Activated T-helper 1 cell treated with anti-CD3 and anti-CD28 coated beads, Interleukin-12 subunit alpha, Interleukin-12 subunit beta, Interleukin-2, Interleukin-4 antibody, amounts not matched to agents 30 ng/mL and 10 ng/mL and 1 ng/mL, durations not matched to agents 14 hours and 24 hours and 36 hours (primary cell): ENCODE measurements around the gene RTN4RL1. TPM values are rescaled to one million over a fixed set of nuclear protein-coding genes. Genes with fewer than 3 reads are reported as not detected.
"Not testable (repeated sequence)": the region's sequence is repeated elsewhere in the genome, so short reads cannot be mapped to it uniquely, and the experiment has no call there.

ENCODE experiments used
- DNase-seq: peaks from one replicate; pipeline ENCODE4 v3.0.0; 2021; ENCODE audit warnings: low spot score
- H3K27ac Mint-ChIP-seq: one replicate; pipeline ENCODE4 v1.8.0; 2021; ENCODE audit warnings: mild to moderate bottlenecking, mixed read lengths
- H3K27me3 Mint-ChIP-seq: one replicate; pipeline ENCODE4 v1.8.0; 2022; ENCODE audit warnings: mild to moderate bottlenecking, moderate library complexity, mixed read lengths; ENCODE audit not compliant: insufficient read depth
- H3K36me3 Mint-ChIP-seq: one replicate; pipeline ENCODE4 v1.8.0; 2021; ENCODE audit warnings: low read depth, mixed read lengths
- H3K4me1 Mint-ChIP-seq: one replicate; pipeline ENCODE4 v1.8.0; 2021; ENCODE audit warnings: low read depth, mixed read lengths
- H3K4me3 Mint-ChIP-seq: one replicate; pipeline ENCODE4 v1.8.0; 2021; ENCODE audit warnings: mild to moderate bottlenecking, moderate library complexity, mixed read lengths
- H3K9me3 Mint-ChIP-seq: one replicate; pipeline ENCODE4 v1.8.0; 2021; ENCODE audit warnings: mixed read lengths
- intact Hi-C: fragments of 100-400 bp; cut with micrococcal nuclease; formaldehyde crosslinking; loops from one replicate; pipeline ENCODE4 v1.15.1; 2024
- total RNA-seq: library from RNA; stranded (reverse); gene quantifications from 2 replicates; pipeline ENCODE4 v1.2.3, GENCODE V29; 2022

The RTN4RL1 gene
- total RNA-seq, 1 donor from 2014 or later = 1.0 TPM

DNA sequence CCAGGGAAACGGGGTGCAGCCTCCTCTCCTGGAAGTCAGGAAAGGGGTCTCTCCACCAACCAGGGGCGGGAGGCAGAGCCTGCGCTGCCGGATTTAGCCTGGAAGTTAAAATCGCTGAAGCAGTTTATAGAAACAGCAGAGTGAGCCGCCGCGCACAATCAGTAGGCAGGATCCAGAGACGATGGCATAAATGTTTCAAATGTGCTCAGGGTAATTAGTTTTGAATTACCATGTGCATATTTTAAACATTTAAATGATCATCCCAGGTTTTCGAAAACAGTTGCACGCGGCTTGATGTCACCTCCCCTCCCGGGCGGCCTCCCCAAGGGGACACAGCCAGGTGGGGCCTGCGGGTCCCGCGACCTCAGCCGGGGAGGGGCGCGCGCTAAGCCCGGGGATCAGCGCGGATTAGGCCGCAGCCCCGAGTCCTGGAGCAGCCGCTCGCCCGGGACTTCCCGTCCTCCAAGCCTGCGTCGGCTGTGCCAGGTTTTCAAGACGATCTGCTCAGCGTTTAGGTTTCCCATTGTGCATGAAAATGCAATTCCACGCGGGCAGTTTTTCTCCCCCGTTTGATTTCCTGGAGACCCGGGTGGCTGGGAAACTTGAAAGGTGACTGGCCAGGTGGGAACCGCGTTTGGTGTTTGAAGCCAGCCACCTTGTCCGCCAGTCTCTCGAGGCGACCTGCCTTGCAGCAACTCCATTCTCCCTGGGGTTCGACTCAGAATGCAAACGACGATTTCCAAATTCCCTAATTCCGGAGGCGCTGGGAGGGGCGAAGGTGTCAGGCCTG lies 117.0 kb downstream of the RTN4RL1 start:
- Mint-ChIP-seq H3K27ac (no peak overlapping the region), H3K27me3 (peaks cover 62% of the 10 kb centered on the region), H3K4me1 (no peaks in the 10 kb centered on the region), H3K4me3 (peak overlapping the region; percentile 50), H3K9me3 (no peaks in the 10 kb centered on the region), H3K36me3 (no peaks in the 10 kb centered on the region)
- intact Hi-C loops = loop anchor here (1.0 to 10.0 kb wide), 5 partner anchors 117 to 447 kb away; partner anchors contain the start of genes DPH1, OVCA2 and RTN4RL1
- peak; percentile 7 for DNase-seq

GRCh38 chr17:1907216-1907631 lies 117.9 kb downstream of the RTN4RL1 start:
- Mint-ChIP-seq H3K36me3 (no peaks in the 10 kb centered on the region), H3K4me1 (no peaks in the 10 kb centered on the region), H3K27ac (no peak overlapping the region), H3K9me3 (no peaks in the 10 kb centered on the region), H3K4me3 (no peak overlapping the region), H3K27me3 (peaks cover 59% of the 10 kb centered on the region)
- no peak for DNase-seq
- intact Hi-C loops = loop anchor here (10.0 kb wide), 2 partner anchors 358 to 448 kb away; no protein-coding TSS in a partner anchor

DNA sequence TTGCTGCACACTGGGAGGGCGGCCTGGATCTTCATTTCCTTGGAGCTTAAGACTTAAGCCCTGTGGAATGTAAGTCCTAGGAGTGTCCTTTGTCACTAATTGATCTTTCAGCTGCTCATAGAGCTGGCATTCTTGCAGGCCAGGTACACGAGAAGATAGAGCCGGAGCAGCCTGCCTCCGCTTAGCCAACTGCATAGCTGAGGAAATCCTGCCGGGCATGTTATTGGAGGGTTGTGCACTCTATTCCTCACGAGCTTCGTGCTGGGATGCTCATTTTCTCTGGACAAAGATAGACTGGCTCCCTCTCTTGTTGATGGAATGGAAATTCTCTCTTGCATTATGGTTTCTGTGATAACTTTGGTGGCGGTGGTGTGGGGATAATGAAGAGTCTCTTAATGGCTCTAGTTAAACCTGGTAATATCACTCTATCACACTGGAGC lies 118.5 kb downstream of the RTN4RL1 start:
- Mint-ChIP-seq H3K9me3 (no peaks in the 10 kb centered on the region), H3K36me3 (no peaks in the 10 kb centered on the region), H3K4me1 (no peaks in the 10 kb centered on the region), H3K27me3 (peaks cover 55% of the 10 kb centered on the region), H3K27ac (no peak overlapping the region), H3K4me3 (no peak overlapping the region)
- intact Hi-C loops = loop anchor here (10.0 kb wide), 2 partner anchors 358 to 448 kb away; no protein-coding TSS in a partner anchor
- no peak for DNase-seq

DNA sequence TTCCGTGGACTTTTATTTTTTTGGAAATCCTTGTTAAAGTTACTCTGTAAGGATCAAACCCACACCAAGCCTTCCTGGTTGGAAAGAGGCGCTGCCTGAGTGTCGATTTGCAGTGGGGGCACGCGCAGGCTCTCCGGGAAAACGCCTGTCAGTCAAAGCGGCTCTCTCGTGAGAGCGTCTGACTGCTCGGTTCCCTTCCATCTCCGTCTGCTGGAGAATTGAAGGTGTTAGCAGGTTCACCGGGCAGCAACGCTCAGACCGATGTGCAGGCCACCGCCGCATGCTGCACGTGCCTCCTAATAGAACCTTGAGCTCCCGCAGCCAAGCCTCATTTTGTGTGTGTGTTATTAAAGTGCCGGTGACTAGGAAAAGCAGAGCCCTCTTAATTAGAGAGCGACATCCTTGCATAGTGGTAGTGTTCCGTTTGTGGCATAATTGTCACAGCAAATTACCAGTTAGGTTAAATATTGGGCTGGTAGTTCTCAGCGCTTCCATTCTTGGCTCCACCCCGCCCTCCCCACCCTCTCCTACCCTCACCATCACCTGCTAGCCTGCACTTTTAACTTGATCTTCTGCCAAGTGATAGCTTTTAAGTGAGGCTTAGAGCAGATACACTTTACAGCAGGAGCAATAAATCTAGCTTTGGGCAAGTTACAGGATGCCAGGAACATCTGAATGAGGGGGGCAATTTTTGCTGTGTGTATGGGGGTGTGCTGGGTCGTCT lies 119.8 kb downstream of the RTN4RL1 start:
- H3K4me3 Mint-ChIP-seq = no peak overlapping the region
- peaks cover 51% of the 10 kb centered on the region for H3K27me3 Mint-ChIP-seq
- no peaks in the 10 kb centered on the region for H3K9me3 Mint-ChIP-seq
- H3K36me3 Mint-ChIP-seq = no peaks in the 10 kb centered on the region
- no peaks in the 10 kb centered on the region for H3K4me1 Mint-ChIP-seq
- no peak for DNase-seq
- intact Hi-C loops = loop anchor here (10.0 kb wide), 2 partner anchors 359 to 449 kb away; no protein-coding TSS in a partner anchor
- no peak overlapping the region for H3K27ac Mint-ChIP-seq

DNA sequence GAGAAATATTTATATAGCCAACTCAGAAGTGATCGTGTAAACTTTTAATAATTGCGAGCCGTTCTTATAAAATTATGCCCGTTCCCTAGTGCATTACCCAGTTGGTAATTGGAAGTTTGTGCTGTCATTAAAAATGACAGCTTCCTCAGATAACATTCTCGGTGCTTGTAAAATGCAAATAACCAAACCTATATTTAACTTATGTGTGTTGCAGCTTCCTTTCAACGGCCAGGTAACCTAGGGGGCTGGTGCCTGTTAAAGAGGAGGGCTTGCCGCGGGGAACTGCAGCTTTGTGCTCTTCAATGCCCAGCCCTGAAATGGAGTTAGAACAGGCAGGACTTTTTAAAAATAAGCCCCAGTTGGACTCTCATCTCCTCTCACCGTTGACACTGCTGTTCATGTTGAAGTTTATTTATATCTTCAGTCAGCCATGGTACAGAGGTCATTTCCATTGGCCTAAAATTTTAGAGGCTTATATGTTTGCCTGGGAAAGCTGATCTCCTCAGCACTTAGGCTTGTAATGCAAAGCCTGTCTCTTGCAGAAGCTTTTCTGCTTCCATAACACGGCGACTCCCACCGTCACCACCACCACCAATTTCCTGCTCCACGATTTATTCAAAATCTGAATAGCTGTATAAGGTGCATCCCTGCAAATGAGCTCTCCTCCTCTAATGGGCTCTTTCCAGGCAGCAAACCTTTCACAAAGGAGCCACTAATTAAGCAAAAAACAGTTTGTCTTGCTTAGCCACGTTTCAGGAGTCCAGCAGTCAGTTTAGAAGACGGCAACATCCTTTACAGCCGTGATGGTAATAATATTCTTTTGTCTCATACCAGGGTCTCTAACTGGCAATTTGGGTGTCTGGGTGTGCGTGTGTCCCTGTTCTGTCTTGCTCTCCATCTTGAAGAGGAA lies 120.6 kb downstream of the RTN4RL1 start:
- no peaks in the 10 kb centered on the region for H3K4me1 Mint-ChIP-seq
- H3K36me3 Mint-ChIP-seq = no peaks in the 10 kb centered on the region
- intact Hi-C loops = loop anchor here (10.0 kb wide), 2 partner anchors 360 to 450 kb away; no protein-coding TSS in a partner anchor
- no peak overlapping the region for H3K27ac Mint-ChIP-seq
- no peak for DNase-seq
- H3K27me3 Mint-ChIP-seq = peaks cover 44% of the 10 kb centered on the region
- no peak overlapping the region for H3K4me3 Mint-ChIP-seq
- no peaks in the 10 kb centered on the region for H3K9me3 Mint-ChIP-seq

- DNase-seq = no peak
- H3K27ac Mint-ChIP-seq = no peak overlapping the region
- H3K4me3 Mint-ChIP-seq = no peak overlapping the region
- H3K36me3 Mint-ChIP-seq = peaks cover 37% of the 10 kb centered on the region
- no peaks in the 10 kb centered on the region for H3K4me1 Mint-ChIP-seq
- H3K9me3 Mint-ChIP-seq = no peaks in the 10 kb centered on the region
- intact Hi-C loops = no loop called here
- H3K27me3 Mint-ChIP-seq = peaks cover 8% of the 10 kb centered on the region
Observed at GRCh38 chr17:1899403-1900000, 125.6 kb downstream of the RTN4RL1 start.

- Mint-ChIP-seq H3K4me1 (no peaks in the 10 kb centered on the region), H3K4me3 (no peak overlapping the region), H3K9me3 (no peaks in the 10 kb centered on the region), H3K27me3 (peaks cover 2% of the 10 kb centered on the region), H3K36me3 (peaks cover 42% of the 10 kb centered on the region), H3K27ac (no peak overlapping the region)
- DNase-seq = no peak
- intact Hi-C loops = no loop called here
Observed at GRCh38 chr17:1898872-1899271, 126.3 kb downstream of the RTN4RL1 start.

DNA sequence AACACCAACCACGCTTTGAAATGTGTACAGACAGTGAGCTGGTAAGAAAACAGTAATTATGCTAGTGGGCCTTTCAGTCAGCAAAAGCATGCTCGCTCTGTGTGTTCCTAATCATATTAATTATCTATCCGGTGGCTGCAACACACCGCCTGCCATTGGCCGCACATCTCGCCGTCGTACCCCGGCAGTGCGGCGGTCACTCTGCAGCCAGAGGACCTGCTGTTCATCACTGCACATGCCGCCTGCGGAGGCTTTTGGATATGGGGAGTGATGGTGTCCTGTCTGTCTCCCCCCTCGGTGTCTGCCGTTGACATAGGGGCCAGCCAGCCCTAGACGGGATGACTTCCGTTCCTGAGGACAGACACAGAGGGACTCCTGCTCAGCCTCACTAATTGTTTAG lies 126.8 kb downstream of the RTN4RL1 start:
- Mint-ChIP-seq H3K27ac (no peak overlapping the region), H3K9me3 (no peaks in the 10 kb centered on the region), H3K36me3 (peaks cover 45% of the 10 kb centered on the region), H3K27me3 (peaks cover 2% of the 10 kb centered on the region), H3K4me3 (no peak overlapping the region), H3K4me1 (no peaks in the 10 kb centered on the region)
- intact Hi-C loops = no loop called here
- no peak for DNase-seq

GRCh38 chr17:1897105-1897656 lies 128.0 kb downstream of the RTN4RL1 start:
- Mint-ChIP-seq H3K4me3 (no peak overlapping the region), H3K9me3 (no peaks in the 10 kb centered on the region), H3K27ac (no peak overlapping the region), H3K27me3 (no peaks in the 10 kb centered on the region), H3K4me1 (no peaks in the 10 kb centered on the region), H3K36me3 (peaks cover 53% of the 10 kb centered on the region)
- no peak for DNase-seq
- intact Hi-C loops = no loop called here

DNA sequence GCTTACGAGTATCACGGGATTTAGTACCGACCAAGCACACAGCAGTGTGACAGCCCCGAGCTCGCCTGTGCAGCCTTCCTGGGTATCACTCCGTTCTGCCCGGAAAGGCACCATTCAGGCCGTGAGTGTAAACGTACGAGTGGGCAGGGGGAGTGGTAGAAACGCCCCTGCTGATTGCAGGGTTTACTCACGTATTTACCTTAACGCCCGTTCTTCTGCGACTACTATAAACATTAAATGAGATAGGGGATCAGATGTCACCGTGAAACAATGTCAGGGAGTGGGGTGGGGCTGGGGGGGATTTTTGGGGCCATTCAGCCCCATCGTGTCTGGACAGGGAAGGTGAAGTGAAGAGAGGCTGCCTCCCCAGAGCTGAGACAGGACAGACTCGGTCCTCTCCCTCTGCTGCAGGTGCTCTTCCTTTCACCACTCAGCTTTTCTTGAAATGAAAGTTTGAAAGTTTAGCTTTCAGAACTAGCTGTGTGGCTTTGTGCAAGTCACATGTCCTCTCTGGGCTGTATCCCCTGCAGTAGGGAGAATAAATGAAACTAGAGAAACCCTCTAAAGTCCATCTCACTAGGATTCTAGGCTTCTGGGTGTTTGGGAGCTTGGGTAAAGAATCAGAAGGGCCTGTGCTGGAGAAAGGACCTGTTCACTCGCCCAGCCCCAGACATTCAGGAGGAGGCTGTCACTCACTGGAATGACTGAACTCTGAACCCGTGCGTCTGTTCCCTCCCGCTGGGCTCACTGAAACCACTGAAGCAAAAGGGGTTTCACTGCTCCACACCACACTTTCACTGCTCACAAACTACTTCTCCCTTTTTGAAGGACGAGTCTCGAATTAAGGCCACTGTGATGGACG lies 128.7 kb downstream of the RTN4RL1 start:
- Mint-ChIP-seq H3K27me3 (no peaks in the 10 kb centered on the region), H3K27ac (no peak overlapping the region), H3K36me3 (peaks cover 56% of the 10 kb centered on the region), H3K4me3 (no peak overlapping the region), H3K9me3 (no peaks in the 10 kb centered on the region), H3K4me1 (no peaks in the 10 kb centered on the region)
- intact Hi-C loops = no loop called here
- DNase-seq = no peak

DNA sequence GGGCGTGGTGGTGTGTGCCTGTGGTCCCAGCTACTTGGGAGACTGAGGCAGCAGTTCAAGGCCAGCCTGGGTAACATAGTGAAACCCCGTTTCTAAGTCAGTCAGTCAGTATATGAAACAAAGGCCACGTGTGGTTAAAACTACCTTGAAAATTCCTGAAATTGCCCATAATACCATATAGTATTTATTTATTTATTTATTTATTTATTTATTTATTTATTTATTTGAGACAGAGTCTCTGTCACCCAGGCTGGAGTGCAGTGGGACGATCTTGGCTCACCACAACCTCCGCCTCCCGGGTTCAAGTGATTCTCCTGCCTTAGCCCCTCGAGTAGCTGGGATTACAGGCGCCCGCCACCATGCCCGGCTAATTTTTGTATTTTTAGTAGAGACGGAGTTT lies 129.7 kb downstream of the RTN4RL1 start:
- H3K36me3 Mint-ChIP-seq = peaks cover 63% of the 10 kb centered on the region
- H3K4me1 Mint-ChIP-seq, DNase-seq, H3K4me3 Mint-ChIP-seq, H3K9me3 Mint-ChIP-seq, intact Hi-C loops, H3K27ac Mint-ChIP-seq, H3K27me3 Mint-ChIP-seq: not testable (repeated sequence)
